HG03066 (cell line): Measurements from ENCODE around the gene MAPKAP1.

ENCODE experiments used
- ATAC-seq: cut with Tn5 transposase; IDR thresholded peaks from one replicate; pipeline ENCODE4 v1.9.1; 2021; ENCODE audit warnings: low read depth; ENCODE audit not compliant: unreplicated experiment

MAPKAP1 gene

DNA sequence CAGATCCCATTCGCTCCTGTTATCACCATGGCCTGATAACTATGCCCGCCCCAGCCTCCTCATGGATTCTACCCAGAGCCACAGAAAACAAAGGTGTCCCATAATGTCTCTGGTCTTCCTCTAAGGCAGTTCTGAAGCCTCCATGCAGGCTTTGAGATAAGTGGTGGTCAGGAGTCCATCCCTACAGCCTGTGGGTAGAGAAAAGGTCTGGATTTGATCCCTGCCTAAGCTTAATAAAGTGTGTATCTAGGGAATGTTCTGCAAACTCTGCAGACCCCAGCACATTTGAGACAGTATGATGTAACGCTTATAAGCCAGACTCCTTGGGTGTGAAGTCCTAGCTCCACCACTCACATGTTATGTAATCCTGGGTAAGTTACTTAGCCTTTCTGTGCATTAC lies 187.3 kb downstream of the MAPKAP1 start:
- no peak for ATAC-seq

DNA sequence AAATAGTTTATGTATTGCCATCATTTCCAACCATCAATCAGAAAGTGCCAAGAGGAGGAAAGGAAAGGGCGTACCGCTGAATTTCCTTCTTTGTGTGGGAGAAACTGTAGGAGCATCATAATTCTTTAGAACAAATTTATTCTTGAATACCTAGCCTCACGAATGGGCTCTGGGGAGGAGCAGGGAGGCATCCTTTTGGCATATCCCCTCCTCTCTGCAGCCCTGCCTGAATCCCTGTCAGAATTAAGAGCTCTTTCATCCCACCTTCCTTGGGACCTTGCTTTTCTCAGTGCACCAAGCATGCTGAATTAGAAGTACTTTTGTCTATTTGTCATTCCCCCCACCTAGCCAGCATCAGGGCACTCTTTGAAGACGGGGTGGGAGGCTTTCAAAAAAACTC lies 189.4 kb downstream of the MAPKAP1 start:
- no peak for ATAC-seq

DNA sequence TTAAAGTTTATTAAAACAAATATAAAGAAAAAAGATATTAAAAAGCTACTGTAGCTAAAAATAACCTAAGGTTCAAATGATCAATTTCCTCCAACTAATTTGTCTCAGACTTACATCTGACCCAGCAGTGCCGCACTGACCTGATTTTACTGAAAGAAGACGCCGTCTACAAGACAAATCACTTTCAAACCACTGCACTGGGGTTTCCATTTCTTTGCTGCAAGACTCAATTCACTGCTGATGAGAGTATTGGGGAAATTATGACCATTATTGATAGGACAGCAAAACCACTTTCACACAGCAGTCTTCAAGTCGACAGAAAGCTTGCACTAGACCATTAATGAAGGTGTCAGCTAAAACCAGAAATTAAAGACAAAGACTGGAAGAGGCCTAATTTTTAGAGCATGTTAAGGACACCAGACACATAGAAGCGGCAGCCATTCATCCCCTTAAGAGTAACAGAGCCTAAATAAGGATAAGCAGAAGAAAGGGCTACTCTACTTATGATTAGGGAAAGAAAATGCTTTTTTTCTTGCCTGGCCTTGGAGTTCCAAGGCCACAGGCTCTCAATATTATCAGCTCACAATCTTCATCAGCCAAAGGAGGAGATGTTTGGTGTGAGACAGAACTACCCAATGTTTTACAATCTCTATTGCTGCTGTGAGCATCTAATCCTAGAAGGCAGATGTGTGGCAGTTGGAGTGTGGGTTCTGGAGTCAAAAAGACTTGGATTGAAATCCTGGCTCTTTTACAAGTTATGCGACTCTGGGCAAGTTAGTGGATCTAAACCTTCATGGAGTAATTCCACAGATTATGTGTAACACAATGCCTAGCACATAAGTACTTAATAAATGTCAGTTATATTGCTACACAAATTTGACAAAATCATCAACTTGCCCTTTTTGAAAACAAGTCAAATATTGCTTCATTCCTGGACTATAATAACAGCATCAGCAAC lies 190.7 kb downstream of the MAPKAP1 start:
- no peak for ATAC-seq

DNA sequence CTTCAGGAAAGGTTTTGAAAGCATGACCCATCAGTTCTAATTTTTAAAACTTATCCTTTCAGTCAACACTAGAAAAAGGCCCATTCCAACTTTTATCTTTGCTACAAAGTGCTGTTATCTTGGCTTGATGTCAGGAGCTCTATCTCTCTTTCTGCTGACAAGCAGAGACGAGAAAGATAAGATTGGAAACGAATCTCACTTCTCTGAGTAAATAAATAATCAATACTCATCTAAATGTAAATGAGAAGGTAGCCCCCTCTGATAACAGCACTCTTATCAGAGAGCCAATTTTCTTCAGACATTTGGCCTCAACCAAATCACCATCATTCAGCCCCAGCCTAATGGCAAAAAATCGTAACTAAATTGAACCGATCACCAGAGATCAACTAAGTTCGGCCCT lies 191.7 kb downstream of the MAPKAP1 start:
- no peak for ATAC-seq

DNA sequence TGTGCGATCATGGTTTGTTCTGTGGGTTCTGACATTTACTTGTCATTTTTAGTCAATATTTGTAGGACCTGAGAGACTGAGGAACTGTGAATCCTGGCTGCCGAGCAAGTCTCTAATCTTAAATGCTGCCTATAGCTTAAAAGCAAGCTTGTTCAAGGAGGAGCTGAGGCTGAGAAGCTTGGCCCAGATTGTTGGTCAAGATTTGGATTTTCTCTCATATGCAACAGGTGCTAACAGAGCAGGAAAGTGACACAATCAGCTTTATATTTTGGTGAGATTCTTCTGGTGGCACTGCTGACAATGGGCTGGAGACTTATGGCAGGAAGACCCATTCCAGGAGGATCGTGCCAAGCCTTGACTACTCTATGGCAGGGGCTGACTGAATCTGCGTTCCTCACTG lies 192.5 kb downstream of the MAPKAP1 start:
- ATAC-seq: no peak

DNA sequence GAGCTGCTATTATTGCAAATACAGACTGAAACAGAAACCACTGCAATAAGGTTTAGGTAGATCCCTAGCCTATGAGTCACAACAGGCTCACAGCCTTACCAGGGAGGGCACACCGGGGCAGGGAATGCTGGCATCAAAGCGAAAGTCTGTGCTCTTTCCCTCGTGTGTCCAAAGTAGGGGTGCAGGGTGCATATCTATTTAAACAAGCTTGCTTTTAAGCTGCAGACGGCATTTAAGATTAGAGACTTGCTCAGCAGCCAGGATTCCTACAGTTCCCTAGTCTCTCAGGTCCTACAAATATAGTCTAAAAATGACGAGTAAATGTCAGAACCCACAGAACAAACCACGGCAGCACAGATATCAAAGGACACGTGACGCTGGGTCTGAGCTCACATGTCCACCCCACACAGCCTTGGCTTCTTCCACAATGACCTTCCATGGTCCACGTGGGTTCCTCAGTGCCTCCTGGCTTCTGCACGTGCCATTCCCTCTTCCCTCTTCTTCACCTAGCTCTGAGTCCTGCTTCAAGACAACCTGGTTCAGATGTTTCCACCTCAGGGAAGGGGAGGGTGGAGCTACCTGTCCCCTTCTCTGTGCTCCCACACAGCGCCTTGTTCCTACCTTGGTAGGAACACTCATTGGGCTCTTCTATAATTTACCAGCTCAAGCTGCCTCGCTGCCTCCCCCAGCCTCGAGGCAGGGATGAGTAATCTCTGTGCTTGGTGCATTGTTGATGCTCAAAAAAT lies 193.2 kb downstream of the MAPKAP1 start:
- peak; percentile 91 for ATAC-seq

DNA sequence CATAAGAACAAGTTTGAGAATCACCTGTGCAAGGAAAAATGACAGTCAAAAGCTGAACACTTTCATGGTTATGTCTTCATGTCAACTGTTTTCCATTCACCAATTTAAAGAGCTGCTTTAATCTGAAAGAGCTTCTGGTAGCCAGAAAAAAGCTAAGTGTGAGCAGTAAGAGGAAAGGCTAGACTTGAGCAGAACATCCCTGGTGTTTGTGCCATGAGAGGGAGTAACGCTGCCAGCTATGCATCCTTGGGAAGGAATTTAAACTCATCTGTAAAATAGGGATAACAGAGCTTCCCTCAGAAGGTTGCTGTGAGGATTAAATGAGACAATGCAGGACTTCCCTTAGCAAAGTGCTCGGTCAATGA lies 193.7 kb downstream of the MAPKAP1 start:
- no peak for ATAC-seq

DNA sequence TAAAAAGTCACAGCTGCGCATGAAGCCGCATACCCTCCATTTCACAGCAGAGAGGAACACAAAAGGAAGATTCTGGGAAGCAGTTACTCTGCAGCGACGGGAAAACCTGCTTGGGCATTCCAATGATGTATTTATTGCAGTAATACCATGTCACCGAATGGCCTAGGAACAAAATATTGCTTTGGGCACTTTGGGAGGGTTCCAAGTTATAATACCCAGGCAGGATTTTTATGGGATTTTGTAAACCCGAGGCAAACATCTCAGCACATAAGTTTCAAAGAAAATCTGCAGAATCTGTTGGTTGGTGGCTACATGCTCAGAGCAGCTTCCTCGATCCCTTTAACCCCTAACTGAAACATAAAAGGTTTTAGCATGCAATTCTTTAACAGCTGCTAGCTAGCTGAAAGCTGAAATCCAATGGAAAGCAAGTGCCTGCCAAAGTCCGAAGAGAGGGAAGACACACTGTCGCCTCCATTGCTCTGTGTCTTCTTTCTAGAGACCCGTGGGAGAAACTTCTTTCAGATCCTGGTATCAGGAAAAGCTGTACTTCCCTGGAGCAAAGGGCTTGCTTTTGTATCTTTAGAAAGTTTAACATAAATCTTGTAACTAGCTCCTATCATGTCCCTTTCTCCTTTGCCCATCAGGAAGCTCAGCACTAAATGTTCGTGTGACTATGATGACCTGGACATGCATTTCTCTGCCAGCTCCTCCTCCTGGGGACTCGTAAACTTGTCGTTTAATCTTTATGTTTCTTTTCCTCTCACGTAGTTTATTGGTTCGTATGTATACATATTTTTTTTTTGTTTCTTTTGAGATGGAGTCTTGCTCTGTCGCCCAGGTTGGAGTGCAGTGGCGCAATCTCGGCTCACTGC lies 195.0 kb downstream of the MAPKAP1 start:
- no peak for ATAC-seq

DNA sequence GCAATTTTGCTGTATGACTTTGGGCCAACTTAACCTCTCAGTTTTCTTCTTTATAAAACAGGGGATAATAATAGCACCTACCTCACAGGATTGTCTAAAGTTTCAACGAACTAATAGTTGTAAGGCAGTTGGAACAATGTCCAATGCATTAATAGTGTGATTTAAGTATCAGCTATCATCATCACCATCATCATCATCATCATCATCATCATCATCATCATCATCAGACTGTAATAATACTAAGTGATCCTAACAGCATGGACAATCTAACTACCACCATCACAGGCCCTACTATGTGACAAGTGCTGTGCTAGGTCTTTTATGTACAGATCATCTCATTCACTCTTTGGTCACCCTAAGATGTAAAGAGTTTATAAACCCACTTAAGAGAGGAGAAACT lies 196.0 kb downstream of the MAPKAP1 start:
- ATAC-seq: no peak

DNA sequence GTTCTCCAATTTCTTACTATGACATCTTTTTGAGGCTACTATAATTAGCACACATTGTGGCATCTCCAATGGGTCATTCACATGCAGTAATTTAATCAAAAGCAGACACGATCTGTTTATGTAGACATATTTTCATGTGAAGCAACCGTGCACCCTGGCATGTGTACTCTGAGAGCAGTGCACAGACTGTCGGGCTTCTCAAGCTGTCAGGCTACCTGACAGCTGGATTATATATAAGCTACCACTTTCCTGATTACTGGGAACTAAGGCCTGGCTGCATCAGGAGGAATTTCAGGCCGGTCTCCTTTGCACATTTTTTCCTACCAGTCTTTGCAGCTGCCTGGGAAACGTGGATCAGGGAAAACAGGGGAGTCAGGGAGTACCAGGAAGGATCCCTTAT lies 197.5 kb downstream of the MAPKAP1 start:
- ATAC-seq: no peak

DNA sequence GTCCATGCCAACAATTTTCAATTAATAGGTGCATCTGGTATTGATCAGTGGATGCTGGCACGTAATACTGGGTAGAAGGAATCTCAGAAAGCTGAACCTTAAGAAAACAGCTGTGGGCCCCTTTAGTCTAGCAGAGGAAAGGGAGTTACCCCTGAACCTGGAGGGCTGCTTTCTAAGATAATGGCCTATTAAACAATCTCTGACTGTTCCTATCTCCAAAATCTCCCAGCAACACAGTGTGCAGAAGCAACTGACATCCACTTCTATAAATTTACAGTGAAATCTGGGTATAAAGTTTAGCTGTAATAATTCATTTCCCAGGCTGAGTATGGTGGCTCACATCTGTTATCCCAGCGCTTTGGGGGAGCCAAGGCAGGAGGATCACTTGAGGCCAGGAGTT lies 198.8 kb downstream of the MAPKAP1 start:
- ATAC-seq: no peak

DNA sequence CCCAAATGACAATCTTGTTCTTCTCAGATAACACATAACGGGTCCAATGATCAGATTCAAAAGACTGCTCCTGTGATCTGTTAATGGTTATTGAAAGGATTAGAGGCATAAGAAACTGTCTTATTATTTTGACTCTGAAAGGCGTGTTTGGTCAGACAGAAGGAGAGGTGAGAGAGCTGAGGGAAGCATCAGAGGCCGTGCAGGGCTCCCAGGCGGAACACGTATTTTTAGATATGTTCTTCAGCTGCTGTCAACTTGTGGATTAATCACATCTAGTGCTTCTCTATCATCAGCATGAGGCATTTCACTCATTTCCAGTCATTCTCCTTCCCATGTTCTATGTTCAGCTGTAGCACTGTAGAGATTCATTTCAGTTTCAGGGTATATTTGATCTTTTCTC lies 199.8 kb downstream of the MAPKAP1 start:
- no peak for ATAC-seq

DNA sequence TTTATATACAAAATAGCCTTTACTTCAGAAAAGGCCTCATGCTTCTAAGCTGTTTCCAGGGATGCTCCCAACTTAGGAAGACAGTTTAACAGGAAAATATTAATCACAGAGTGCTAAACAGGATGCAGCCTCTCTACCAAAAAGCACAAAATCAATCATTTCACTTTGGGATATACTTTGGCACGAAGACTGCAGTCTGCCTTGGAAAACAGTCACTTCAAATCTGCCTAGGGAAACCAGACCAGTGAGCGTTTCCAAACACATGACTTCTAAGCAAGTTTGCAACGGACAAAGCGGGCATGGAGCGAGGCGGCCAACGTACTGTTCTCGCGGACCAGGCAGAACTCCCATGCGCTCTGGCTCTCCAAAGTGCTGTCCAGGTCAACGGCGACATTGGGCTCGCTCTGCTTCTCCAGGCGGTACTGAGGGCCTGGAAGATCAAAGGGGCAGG lies 201.0 kb downstream of the MAPKAP1 start:
- ATAC-seq: no peak

DNA sequence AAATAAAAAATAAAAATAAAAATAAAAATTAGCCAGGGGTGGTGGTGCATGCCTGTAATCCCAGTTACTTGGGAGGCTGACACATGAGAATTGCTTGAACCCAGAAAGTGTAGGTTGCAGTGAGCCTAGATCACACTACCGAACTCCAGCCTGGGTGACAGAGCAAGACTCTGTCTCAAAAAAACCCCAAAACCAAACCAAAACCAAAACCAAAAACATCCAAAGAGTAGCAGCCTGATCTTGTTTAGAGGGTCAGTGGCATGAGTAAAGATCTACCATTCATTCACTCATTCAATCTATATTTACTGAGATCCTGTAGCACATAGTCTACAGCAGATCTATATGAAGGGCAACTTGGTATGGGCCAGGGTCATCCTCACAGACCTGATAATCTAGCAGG lies 202.4 kb downstream of the MAPKAP1 start:
- no peak for ATAC-seq

DNA sequence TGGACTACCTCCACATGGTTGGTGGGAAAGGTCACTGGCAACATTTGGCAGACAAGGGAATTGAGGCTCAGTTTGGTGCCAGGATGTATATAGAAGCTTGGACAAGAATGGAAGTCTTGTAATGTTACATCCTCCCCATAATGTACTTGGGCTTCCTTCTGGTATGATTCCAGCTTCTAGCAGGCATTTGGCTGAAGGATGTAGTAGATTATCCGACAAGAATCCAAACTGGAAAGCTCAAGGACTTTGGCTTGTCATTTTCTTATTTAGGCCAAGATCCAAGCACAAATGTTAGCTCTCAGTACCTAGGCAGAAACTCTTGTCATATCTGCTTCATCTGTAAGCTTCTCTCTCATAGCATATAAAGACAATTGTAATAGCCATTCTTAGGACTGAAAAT lies 209.1 kb downstream of the MAPKAP1 start:
- ATAC-seq: no peak

DNA sequence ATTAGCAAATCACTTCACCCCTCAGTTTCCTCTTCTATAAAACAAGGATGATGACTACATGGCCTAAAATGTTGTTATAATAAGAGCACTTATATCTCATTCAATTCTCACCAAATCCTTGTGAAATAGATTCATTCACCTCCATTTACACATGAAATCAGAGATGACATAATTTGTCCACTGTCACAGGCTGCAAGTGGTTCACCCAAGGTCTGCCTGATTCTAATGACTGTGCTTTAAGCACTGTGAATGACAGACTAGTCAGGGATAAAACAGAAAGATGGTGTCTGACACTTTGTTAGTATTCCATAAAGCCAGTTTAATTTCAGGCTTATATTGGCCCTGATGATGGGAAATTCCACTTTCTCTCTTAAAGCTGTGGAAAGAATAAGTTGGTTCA lies 209.5 kb downstream of the MAPKAP1 start:
- ATAC-seq: no peak

DNA sequence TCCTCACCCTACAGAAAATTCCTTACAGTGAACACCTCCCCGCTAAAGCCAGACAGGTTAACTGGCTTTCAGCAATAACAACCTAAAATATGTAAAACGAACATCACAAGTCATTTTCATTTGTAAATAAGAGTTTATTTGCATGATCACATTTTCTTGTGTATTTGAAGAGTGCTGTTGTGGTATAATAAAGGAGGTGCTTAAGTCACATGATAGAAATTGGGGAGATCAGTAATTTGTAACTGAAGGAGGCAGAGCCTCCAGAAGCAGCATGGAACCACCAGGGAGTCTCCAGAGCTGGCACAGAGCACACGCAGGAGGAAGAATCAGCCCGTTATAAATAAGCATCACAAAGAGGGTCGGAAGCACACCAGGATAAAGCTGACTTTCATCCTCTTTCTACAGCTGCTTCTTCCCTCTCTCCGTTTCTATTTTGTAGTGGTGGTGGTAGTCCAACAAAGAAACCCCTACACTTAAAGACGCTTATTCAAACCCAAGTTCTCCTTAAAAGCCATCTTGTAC lies 210.6 kb downstream of the MAPKAP1 start:
- no peak for ATAC-seq

DNA sequence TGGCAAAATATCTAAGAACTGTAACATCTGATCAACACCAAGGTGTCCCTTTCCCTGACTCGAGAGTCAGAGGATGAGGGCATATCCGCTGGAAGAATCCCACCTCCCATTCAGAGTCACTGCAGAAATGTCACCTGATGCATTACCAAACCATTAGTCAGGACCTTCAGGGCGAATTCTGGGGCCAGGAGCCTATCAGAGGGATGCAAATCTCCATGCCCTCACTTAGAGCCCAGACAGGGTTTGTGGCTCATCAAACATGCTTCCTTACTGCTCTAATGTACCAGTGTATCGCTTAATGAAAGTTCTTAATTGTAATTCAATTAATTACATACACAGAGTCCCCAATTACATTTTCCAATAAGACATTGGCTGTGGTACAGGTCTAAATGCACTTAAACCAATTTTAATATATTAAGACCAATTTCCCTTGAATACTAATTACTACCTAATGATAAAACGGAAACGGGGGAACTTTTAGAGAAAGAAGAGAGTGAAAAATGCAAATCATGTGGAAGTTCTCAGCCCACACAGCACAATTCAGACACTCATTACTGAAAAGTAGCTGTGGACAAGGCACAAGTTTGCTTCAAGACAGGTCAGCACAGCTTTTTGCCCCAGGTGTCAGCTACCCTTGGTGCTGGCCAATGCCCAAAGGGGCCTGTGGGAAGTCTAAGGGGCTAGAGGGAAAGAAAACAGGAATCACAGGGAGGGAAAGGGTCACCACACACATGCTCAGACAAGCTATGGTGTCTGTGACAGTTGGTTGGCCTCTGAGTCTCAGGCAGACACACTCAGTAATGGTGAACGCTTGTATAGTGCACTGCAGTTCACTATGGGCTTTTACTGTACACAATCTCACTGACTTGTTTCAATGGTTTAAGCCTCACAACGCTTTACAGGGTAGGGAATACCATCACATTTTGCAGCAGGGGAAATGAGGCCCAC lies 211.6 kb downstream of the MAPKAP1 start:
- ATAC-seq: no peak

DNA sequence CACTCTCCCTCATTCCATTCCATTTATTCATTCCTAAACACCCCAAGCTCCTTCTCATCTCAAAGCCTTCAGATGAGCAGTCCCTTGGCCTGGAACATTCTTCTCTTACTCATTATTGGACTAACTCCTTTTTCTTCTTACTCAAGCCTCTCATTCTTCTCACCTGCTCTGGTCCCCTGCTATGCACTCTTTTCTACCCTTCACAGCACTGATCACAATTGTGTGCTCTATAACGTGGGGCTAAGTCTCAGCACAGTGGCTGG lies 212.4 kb downstream of the MAPKAP1 start:
- ATAC-seq: no peak
